Activated T-cell treated with anti-CD3 and anti-CD28 coated beads, Interleukin-2, amount 50 U/mL, for 4 hours (primary cell): ENCODE data around the gene SIVA1. TPM values are rescaled to one million over a fixed set of nuclear protein-coding genes. Genes with fewer than 3 reads are reported as not detected.

Experiments used
- ATAC-seq, 2 donors: fragments of 200-7000 bp; cut with Tn5 transposase; one replicate each; pipeline ENCODE4 v1.10.0; 2021
- DNase-seq: peaks from one replicate; pipeline ENCODE4 v3.0.0-alpha.2; 2020
- H3K27me3 Mint-ChIP-seq: one replicate; pipeline ENCODE4 v1.8.0; 2021; ENCODE audit warnings: low read depth, mixed read lengths
- H3K36me3 Mint-ChIP-seq: one replicate; pipeline ENCODE4 v1.8.0; 2022; ENCODE audit warnings: mixed read lengths; ENCODE audit not compliant: insufficient read depth
- H3K4me1 Mint-ChIP-seq: one replicate; pipeline ENCODE4 v1.8.0; 2021; ENCODE audit warnings: low read depth, mixed read lengths
- H3K4me3 Mint-ChIP-seq: one replicate; pipeline ENCODE4 v1.8.0; 2021; ENCODE audit warnings: mild to moderate bottlenecking, moderate library complexity, mixed read lengths
- H3K9me3 Mint-ChIP-seq: one replicate; pipeline ENCODE4 v1.8.0; 2021; ENCODE audit warnings: mixed read lengths
- total RNA-seq, 3 donors: library from RNA; stranded (reverse); gene quantifications; one replicate each; pipeline ENCODE4 v1.2.1, GENCODE V29; 2021

The SIVA1 gene
- total RNA-seq, 3 donors from 2014 or later, result 135 to 157 (median 149) TPM

- no peaks in the 10 kb centered on the region for H3K9me3 Mint-ChIP-seq
- H3K4me1 Mint-ChIP-seq, result peaks cover 1% of the 10 kb centered on the region
- DNase-seq (no peak), ATAC-seq (no peak)
- H3K27me3 Mint-ChIP-seq, result peaks cover 1% of the 10 kb centered on the region
- H3K4me3 Mint-ChIP-seq, result no peak overlapping the region
- no peaks in the 10 kb centered on the region for H3K36me3 Mint-ChIP-seq
These were observed 16.9 kb upstream of the SIVA1 start for GRCh38 chr14:104735830-104736642.

GRCh38 chr14:104738375-104739019 lies 14.4 kb upstream of the SIVA1 start:
- Mint-ChIP-seq H3K9me3 (no peaks in the 10 kb centered on the region), H3K4me3 (no peak overlapping the region), H3K36me3 (no peaks in the 10 kb centered on the region), H3K4me1 (peaks cover 1% of the 10 kb centered on the region), H3K27me3 (peaks cover 1% of the 10 kb centered on the region)
- DNase-seq, result no peak
- no peak for ATAC-seq

- no peaks in the 10 kb centered on the region for H3K36me3 Mint-ChIP-seq
- H3K9me3 Mint-ChIP-seq, result no peaks in the 10 kb centered on the region
- H3K4me1 Mint-ChIP-seq, result peaks cover 1% of the 10 kb centered on the region
- ATAC-seq, result no peak
- peaks cover 1% of the 10 kb centered on the region for H3K27me3 Mint-ChIP-seq
- no peak overlapping the region for H3K4me3 Mint-ChIP-seq
- DNase-seq, result no peak
These were observed 13.9 kb upstream of the SIVA1 start for GRCh38 chr14:104739026-104739425.

- Mint-ChIP-seq H3K36me3 (no peaks in the 10 kb centered on the region), H3K9me3 (no peaks in the 10 kb centered on the region), H3K4me3 (no peak overlapping the region), H3K27me3 (peaks cover 1% of the 10 kb centered on the region), H3K4me1 (peaks cover 1% of the 10 kb centered on the region)
- ATAC-seq (no peak), DNase-seq (no peak)
These were observed 13.1 kb upstream of the SIVA1 start for GRCh38 chr14:104739546-104740516.

GRCh38 chr14:104741108-104741802 lies 11.7 kb upstream of the SIVA1 start:
- peaks cover 1% of the 10 kb centered on the region for H3K27me3 Mint-ChIP-seq
- H3K9me3 Mint-ChIP-seq, result no peaks in the 10 kb centered on the region
- DNase-seq, result no peak
- no peaks in the 10 kb centered on the region for H3K36me3 Mint-ChIP-seq
- ATAC-seq, result no peak
- H3K4me1 Mint-ChIP-seq, result peaks cover 8% of the 10 kb centered on the region
- H3K4me3 Mint-ChIP-seq, result no peak overlapping the region

- H3K36me3 Mint-ChIP-seq, result no peaks in the 10 kb centered on the region
- H3K9me3 Mint-ChIP-seq, result no peaks in the 10 kb centered on the region
- H3K4me1 Mint-ChIP-seq, result peaks cover 9% of the 10 kb centered on the region
- ATAC-seq (peak; percentile 20 to 23), DNase-seq (no peak)
- no peak overlapping the region for H3K4me3 Mint-ChIP-seq
- peaks cover 1% of the 10 kb centered on the region for H3K27me3 Mint-ChIP-seq
These were observed 11.1 kb upstream of the SIVA1 start for GRCh38 chr14:104741803-104742251.

- DNase-seq (no peak), ATAC-seq (no peak)
- Mint-ChIP-seq H3K36me3 (no peaks in the 10 kb centered on the region), H3K4me3 (no peak overlapping the region), H3K4me1 (peaks cover 9% of the 10 kb centered on the region), H3K9me3 (no peaks in the 10 kb centered on the region), H3K27me3 (peaks cover 1% of the 10 kb centered on the region)
These were observed 10.1 kb upstream of the SIVA1 start for GRCh38 chr14:104742586-104743455.

GRCh38 chr14:104743461-104744380 lies 9.2 kb upstream of the SIVA1 start:
- H3K4me3 Mint-ChIP-seq, result no peak overlapping the region
- peaks cover 9% of the 10 kb centered on the region for H3K4me1 Mint-ChIP-seq
- no peak for DNase-seq
- no peak for ATAC-seq
- no peaks in the 10 kb centered on the region for H3K36me3 Mint-ChIP-seq
- H3K9me3 Mint-ChIP-seq, result no peaks in the 10 kb centered on the region
- H3K27me3 Mint-ChIP-seq, result peaks cover 1% of the 10 kb centered on the region

GRCh38 chr14:104744484-104744883 lies 8.5 kb upstream of the SIVA1 start:
- Mint-ChIP-seq H3K4me3 (no peak overlapping the region), H3K4me1 (peaks cover 9% of the 10 kb centered on the region), H3K27me3 (peaks cover 1% of the 10 kb centered on the region), H3K9me3 (no peaks in the 10 kb centered on the region), H3K36me3 (no peaks in the 10 kb centered on the region)
- DNase-seq (no peak), ATAC-seq (no peak)

GRCh38 chr14:104745431-104745830 lies 7.5 kb upstream of the SIVA1 start:
- no peak overlapping the region for H3K4me3 Mint-ChIP-seq
- DNase-seq, result no peak
- no peaks in the 10 kb centered on the region for H3K36me3 Mint-ChIP-seq
- ATAC-seq, result no peak
- H3K4me1 Mint-ChIP-seq, result peaks cover 8% of the 10 kb centered on the region
- no peaks in the 10 kb centered on the region for H3K9me3 Mint-ChIP-seq
- H3K27me3 Mint-ChIP-seq, result no peaks in the 10 kb centered on the region

GRCh38 chr14:104746071-104746545 lies 6.8 kb upstream of the SIVA1 start:
- no peaks in the 10 kb centered on the region for H3K36me3 Mint-ChIP-seq
- H3K4me3 Mint-ChIP-seq, result no peak overlapping the region
- H3K4me1 Mint-ChIP-seq, result peaks cover 9% of the 10 kb centered on the region
- DNase-seq (no peak), ATAC-seq (peak; percentile 49 to 52)
- no peaks in the 10 kb centered on the region for H3K27me3 Mint-ChIP-seq
- no peaks in the 10 kb centered on the region for H3K9me3 Mint-ChIP-seq

- ATAC-seq (no peak), DNase-seq (no peak)
- H3K27me3 Mint-ChIP-seq, result no peaks in the 10 kb centered on the region
- H3K4me3 Mint-ChIP-seq, result no peak overlapping the region
- peaks cover 9% of the 10 kb centered on the region for H3K4me1 Mint-ChIP-seq
- no peaks in the 10 kb centered on the region for H3K36me3 Mint-ChIP-seq
- H3K9me3 Mint-ChIP-seq, result no peaks in the 10 kb centered on the region
These were observed 5.9 kb upstream of the SIVA1 start for GRCh38 chr14:104746934-104747481.
